HG02610 (cell line): ENCODE data around the gene NRSN2.
"Not testable (repeated sequence)": the region's sequence is repeated elsewhere in the genome, so short reads cannot be mapped to it uniquely, and the experiment has no call there.

Experiments used
- ATAC-seq: cut with Tn5 transposase; IDR thresholded peaks from one replicate; pipeline ENCODE4 v1.9.1; 2021; ENCODE audit warnings: mild to moderate bottlenecking, moderate library complexity; ENCODE audit not compliant: unreplicated experiment

Gene NRSN2

GRCh38 chr20:373171-373890, 26.4 kb downstream of the NRSN2 start:
- ATAC-seq, result no peak

GRCh38 chr20:375265-375889, 28.5 kb downstream of the NRSN2 start:
- ATAC-seq, result no peak

GRCh38 chr20:376089-376488, 29.2 kb downstream of the NRSN2 start:
- ATAC-seq, result no peak

DNA sequence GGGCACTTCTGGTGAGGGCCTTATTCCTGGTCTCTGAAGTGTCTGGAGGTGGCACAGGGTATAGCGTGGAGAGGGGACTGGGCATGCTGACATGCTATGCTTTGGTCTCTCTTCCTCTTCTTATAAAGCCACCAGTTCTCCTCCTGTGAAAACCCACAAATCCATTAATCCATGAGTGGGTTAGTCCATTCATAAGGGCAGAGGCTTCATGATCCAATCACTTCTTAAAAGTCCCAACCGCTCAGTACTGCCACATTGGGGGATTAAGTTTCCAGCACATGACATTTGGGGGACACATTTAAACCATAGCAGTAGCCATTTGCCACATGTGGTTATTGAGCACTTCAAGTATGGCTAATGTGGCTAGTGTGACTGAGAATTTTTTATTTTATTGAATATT, 29.8 kb downstream of the NRSN2 start:
- ATAC-seq, result no peak

DNA sequence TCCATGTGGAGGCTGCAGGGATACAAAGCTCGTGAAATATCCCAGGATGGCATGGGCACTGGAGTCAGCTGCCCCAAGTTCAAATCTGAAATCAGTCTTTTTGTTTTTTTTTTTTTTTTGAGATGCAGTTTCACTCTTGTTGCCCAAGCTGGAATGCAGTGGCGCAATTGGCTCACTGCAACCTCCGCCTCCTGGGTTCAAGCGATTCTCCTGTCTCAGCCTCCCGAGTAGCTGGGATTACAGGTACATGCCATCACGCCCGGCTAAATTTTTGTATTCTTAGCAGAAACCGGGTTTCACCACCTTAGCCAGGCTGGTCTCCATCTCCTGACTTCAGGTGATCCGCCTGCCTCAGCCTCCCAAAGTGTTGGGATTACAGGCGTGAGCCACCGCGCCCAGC, 30.7 kb downstream of the NRSN2 start:
- not testable (repeated sequence) for ATAC-seq

DNA sequence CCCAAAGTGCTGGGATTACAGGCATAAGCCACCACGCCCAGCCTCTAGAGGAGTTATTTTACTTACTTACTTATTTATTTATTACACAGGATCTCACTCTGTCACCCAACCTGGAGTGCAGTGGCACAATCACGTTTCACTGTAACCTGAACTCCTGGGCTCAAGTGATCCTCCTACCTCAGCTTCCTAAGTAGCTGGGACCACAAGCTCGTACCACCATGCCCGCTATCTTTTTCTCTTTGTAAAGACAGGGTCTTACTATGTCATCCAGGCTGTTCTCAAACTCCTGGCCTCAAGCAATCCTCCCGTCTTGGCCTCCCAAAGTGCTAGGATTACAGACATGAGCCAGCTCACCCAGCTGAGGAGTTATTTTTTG, 32.0 kb downstream of the NRSN2 start:
- ATAC-seq, result no peak

GRCh38 chr20:380763-381580, 34.1 kb downstream of the NRSN2 start:
- peak; percentile 67 for ATAC-seq

DNA sequence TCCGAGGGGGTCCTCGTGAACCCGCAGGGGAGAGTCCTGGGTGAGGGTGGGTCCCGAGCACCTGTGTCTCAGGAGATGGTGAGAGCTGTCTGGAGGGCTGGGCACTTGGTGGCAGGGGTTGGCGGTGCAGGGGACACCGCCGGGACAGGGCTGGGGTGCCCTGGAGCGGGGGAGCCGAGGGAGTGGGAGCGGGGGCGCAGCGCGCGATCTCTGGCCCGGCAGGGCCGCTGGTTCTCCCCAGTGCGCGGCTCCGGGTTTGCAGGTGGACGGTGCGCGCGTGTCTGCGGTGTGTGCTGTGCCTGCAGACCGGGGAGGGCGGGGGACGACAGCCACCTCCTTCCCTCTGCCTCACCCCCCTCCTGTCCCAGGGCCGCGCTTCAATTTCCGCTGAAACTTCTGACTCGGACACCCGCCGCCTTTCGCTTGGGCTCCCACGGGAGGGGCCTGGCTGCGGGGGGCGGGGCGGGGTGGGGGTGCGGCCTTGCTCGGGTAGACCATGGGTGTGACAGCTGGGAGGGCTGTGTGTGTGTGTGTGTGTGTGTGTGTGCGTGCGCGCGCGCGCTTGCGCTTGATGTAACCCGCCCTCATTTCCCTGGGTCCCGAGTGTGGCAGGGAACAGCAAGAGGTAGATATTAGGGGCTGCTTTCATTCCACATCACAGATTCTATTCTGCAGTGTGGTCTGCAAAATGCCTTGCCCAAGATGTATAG, 34.8 kb downstream of the NRSN2 start:
- ATAC-seq, result peak; percentile 57

- no peak for ATAC-seq
These were observed 35.6 kb downstream of the NRSN2 start for GRCh38 chr20:382291-383115.

- ATAC-seq, result no peak
These were observed 37.0 kb downstream of the NRSN2 start for GRCh38 chr20:383889-384288.

GRCh38 chr20:384723-385122, 37.8 kb downstream of the NRSN2 start:
- ATAC-seq, result no peak

GRCh38 chr20:385448-385847, 38.5 kb downstream of the NRSN2 start:
- ATAC-seq, result no peak

DNA sequence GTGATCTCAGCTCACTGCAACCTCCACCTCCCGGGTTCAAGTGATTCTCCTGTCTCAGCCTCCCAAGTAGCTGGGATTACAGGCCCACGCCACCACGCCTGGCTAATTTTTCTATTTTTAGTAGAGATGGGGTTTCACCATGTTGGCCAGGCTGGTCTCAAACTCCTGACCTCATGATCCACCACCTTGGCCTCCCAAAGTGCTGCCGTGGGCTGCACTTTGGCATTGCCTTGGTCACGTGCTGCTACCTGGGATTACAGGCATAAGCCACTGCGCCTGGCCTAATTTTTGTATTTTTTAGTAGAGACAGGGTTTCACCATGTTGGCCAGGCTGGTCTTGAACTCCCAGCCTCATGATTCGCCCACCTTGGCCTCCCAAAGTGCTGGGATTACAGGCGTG, 39.7 kb downstream of the NRSN2 start:
- ATAC-seq, result not testable (repeated sequence)

GRCh38 chr20:387520-387919, 40.6 kb downstream of the NRSN2 start:
- ATAC-seq, result no peak

DNA sequence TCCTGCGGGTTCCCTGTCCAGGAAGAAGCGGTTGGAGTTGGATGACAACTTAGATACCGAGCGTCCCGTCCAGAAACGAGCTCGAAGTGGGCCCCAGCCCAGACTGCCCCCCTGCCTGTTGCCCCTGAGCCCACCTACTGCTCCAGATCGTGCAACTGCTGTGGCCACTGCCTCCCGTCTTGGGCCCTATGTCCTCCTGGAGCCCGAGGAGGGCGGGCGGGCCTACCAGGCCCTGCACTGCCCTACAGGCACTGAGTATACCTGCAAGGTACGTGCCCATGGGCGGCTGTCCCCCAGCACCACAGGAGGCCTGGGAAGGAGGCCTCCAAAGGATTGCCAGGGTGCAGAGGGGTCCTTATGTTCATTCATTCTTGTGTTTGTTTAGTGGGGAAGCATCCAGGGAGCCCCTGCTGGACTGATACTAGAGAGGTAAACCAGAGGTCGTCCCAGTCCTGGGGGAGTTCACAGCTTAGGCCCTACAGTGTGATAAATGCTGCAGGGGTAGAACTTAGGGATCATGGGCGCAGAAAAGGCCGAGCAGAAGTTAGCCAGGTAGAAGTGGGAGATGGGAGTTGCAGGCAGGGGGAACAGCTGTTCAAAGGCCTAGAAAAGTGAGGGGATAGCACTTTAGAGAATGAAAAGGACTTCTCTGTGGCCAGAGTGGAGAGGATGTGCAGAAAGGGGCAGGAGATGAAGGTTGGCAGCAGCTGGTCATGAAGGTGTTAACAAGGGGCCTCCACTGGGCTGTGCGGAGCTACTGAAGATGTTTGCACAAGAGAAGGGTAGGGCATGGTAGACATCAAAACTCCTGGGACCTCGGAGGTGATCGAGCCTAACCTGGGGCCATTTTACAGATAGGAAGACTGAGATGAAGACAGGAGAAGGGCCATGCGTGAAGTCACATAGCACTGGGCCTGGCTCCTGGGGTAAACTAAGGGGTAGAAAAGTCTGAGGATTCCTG, 41.4 kb downstream of the NRSN2 start:
- no peak for ATAC-seq

DNA sequence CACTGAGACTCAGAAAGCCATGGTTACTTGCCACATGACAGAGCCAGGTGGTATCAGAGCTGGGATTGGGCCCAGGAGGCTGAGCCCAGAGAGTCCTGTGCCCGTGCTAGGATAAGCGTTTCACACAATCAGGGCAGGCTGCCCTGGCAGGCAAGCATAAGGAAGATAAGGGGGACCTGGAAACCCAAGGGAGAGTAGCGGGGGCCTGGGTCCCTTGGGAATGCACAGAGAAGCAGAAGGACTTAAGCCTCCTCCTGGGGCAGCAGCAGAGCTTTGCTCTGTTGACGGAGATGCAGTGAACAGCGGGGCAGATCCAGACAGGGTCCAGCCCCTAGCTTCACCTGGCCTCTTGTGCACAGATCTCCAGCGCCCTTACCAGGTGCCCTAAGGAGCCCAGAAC, 42.3 kb downstream of the NRSN2 start:
- no peak for ATAC-seq

DNA sequence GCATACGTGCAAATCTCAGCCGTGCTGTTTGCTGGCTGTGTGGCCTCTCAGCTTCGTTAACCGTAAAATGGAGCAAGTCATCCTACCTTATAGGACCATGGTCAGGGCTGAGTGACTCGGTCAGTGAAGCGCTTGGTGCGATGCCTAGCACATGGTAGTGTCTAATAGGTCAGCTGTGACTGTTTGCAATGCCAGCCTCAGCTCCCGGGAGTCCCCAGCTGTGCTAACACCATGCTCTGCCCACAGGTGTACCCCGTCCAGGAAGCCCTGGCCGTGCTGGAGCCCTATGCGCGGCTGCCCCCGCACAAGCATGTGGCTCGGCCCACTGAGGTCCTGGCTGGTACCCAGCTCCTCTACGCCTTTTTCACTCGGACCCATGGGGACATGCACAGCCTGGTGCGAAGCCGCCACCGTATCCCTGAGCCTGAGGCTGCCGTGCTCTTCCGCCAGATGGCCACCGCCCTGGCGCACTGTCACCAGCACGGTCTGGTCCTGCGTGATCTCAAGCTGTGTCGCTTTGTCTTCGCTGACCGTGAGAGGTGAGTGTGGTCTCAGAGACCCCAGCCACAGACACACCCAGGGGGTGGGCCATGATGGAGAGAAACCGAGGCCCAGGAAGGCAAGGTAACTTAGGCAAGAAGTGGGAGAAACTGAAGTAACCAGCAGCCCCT, 44.3 kb downstream of the NRSN2 start:
- no peak for ATAC-seq

DNA sequence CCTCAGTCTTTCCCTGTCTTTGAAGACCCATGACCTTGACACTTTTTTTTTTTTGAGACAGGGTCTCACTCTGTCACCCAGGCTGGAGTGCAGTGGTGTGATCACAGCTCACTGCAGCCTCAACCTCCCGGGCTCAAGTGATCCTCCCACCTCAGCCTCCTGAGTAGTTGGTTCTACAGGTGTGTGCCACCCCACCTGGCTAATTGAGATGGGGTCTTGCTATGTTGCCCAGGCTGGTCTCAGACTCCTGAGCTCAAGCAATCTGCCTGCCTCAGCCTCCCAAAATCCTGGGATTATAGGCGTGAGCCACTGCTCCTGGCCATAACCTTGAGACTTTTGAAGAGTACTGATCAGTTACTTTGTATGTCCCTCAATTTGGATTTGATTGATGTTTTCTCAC, 46.4 kb downstream of the NRSN2 start:
- not testable (repeated sequence) for ATAC-seq

GRCh38 chr20:396252-396618, 49.3 kb downstream of the NRSN2 start:
- ATAC-seq, result no peak
